Uterus (tissue), 2 donors: ENCODE results near the gene BRI3BP.
"Not testable (repeated sequence)": the region's sequence is repeated elsewhere in the genome, so short reads cannot be mapped to it uniquely, and the experiment has no call there.

Experiments used
- POLR2A ChIP-seq, 2 donors: fragments of 450-650 bp; IDR thresholded peaks; one replicate each; pipeline ENCODE4 v1.6.1; 2016; ENCODE audit warnings: antibody characterized with exemption in 2 of 2, mild to moderate bottlenecking in 1 of 2, moderate library complexity in 1 of 2
- TF ChIP-seq, protein P1 (sequence below), 4 experiments: fragments of 200-600 bp in 2 of 4; fragments of 450-650 bp in 2 of 4; sonication (generic) in 2 of 4; IDR thresholded peaks; one replicate each; pipeline ENCODE4 v1.5.1; 2016 to 2019; ENCODE audit warnings: antibody characterized with exemption in 4 of 4, mild to moderate bottlenecking in 2 of 4, moderate library complexity in 1 of 4

DNA sequence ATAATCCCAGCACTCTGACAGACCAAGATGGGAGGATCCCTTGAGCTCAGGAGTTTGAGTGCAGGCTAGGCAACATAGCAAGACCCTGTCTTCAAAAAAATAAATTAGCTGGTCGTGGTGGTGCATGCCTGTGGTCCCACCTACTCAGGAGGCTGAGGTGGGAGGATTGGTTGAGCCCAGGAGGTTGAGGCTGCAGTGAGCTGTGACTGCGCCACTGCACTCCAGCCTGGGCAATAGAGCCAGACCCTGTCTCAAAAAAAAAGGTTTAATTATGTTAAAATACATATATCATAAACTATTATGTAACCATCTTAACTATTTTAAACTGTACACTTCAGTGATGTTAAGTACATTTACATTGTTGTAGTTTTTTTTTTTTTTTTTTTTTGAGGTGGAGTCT lies 80.8 kb downstream of the BRI3BP start:
- TF ChIP-seq, protein P1, sequence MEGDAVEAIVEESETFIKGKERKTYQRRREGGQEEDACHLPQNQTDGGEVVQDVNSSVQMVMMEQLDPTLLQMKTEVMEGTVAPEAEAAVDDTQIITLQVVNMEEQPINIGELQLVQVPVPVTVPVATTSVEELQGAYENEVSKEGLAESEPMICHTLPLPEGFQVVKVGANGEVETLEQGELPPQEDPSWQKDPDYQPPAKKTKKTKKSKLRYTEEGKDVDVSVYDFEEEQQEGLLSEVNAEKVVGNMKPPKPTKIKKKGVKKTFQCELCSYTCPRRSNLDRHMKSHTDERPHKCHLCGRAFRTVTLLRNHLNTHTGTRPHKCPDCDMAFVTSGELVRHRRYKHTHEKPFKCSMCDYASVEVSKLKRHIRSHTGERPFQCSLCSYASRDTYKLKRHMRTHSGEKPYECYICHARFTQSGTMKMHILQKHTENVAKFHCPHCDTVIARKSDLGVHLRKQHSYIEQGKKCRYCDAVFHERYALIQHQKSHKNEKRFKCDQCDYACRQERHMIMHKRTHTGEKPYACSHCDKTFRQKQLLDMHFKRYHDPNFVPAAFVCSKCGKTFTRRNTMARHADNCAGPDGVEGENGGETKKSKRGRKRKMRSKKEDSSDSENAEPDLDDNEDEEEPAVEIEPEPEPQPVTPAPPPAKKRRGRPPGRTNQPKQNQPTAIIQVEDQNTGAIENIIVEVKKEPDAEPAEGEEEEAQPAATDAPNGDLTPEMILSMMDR (IDR thresholded peaks at IDR 0.05) = not testable (repeated sequence)
- TF ChIP-seq POLR2A (IDR thresholded peaks at IDR 0.05) = not testable (repeated sequence)
